Nephron progenitor cell (in vitro differentiated cells): Measurements from ENCODE around the gene ALDOB.

Experiments
- DNase-seq: peaks from one replicate; pipeline ENCODE4 v3.0.0; 2021
- H3K27ac Mint-ChIP-seq: 2 replicates; pipeline ENCODE4 v1.8.0; 2021; ENCODE audit warnings: mild to moderate bottlenecking, moderate library complexity, mixed read lengths
- H3K27me3 Mint-ChIP-seq: 2 replicates; pipeline ENCODE4 v1.8.0; 2021; ENCODE audit warnings: mild to moderate bottlenecking, low read depth, mixed read lengths; ENCODE audit not compliant: poor library complexity
- H3K36me3 Mint-ChIP-seq: 2 replicates; pipeline ENCODE4 v1.8.0; 2021; ENCODE audit warnings: low read depth, mixed read lengths
- H3K4me1 Mint-ChIP-seq: 2 replicates; pipeline ENCODE4 v1.8.0; 2021; ENCODE audit warnings: mixed read lengths
- H3K4me3 Mint-ChIP-seq: 2 replicates; pipeline ENCODE4 v1.8.0; 2021; ENCODE audit warnings: mild to moderate bottlenecking, moderate library complexity, mixed read lengths
- H3K9me3 Mint-ChIP-seq: 2 replicates; pipeline ENCODE4 v1.8.0; 2021; ENCODE audit warnings: mild to moderate bottlenecking, moderate library complexity, mixed read lengths
- TF ChIP-seq, protein P1 (sequence below): fragments of 200-600 bp; sonication (generic); IDR thresholded peaks from 2 replicates; pipeline ENCODE4 v1.5.0; 2021; ENCODE audit warnings: antibody characterized with exemption

ALDOB gene

DNA sequence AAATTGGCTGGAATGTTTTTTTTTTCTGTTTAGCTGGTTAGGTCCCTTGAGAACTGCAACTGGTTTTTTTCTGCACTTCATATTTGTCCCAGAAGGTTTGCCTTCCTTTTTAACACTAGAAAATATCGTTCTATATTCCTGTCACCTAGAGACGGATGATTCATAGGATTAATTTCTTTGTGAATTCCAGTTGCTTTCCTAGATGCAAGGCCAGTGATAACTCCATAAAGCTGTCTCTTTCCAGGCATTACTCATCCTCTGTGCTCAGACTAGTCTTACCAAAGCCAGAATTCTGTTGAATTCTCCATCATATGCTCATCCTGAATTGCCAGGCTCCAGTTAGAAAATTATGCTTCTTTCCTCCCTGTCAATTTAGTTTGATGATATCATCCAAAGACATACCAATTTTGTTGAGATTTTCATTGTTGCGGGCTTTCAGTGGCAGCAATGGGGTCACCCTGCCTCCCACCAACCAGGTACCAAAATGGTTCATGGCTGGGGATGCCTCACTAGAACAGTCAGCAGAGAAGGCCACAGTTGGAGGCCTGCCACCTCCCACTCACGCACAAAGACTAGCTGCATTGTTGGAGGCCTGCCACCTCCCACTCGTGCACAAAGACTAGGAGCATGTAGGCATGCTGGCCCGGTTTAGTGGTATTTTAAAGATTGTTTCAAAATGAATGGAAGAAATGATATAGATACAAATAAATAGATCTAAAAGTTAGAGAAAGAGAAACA is 59.3 kb downstream of the ALDOB start:
- TF ChIP-seq, protein P1, sequence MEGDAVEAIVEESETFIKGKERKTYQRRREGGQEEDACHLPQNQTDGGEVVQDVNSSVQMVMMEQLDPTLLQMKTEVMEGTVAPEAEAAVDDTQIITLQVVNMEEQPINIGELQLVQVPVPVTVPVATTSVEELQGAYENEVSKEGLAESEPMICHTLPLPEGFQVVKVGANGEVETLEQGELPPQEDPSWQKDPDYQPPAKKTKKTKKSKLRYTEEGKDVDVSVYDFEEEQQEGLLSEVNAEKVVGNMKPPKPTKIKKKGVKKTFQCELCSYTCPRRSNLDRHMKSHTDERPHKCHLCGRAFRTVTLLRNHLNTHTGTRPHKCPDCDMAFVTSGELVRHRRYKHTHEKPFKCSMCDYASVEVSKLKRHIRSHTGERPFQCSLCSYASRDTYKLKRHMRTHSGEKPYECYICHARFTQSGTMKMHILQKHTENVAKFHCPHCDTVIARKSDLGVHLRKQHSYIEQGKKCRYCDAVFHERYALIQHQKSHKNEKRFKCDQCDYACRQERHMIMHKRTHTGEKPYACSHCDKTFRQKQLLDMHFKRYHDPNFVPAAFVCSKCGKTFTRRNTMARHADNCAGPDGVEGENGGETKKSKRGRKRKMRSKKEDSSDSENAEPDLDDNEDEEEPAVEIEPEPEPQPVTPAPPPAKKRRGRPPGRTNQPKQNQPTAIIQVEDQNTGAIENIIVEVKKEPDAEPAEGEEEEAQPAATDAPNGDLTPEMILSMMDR, result no peak
- no peak for DNase-seq
- Mint-ChIP-seq H3K4me3 (no peak overlapping the region), H3K36me3 (peaks cover 5% of the 10 kb centered on the region), H3K27ac (no peak overlapping the region), H3K4me1 (no peaks in the 10 kb centered on the region), H3K27me3 (no peaks in the 10 kb centered on the region), H3K9me3 (peaks cover 26% of the 10 kb centered on the region)

DNA sequence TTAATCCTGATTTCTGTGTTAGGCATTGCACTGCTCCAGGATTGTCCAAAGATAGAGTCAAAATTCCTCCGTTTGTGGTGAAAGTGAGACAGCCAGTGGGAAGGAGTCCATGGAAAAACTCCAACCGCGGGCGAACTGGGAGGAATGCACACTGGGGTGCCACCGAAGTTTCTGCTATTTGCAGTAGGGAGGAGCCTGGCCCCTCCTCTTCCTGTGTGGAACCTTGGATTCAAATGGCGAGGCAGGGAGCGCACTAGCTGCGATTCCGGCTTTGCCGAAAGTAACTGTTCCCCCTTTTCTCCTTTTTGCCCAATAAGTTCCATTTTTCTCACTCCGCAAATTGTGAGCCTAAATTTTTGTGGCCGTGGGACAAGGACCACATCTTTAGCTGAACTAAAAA is 60.0 kb downstream of the ALDOB start:
- peaks cover 26% of the 10 kb centered on the region for H3K9me3 Mint-ChIP-seq
- H3K4me3 Mint-ChIP-seq, result no peak overlapping the region
- H3K36me3 Mint-ChIP-seq, result no peaks in the 10 kb centered on the region
- H3K27ac Mint-ChIP-seq, result no peak overlapping the region
- no peak for DNase-seq
- no peaks in the 10 kb centered on the region for H3K4me1 Mint-ChIP-seq
- TF ChIP-seq, protein P1, result no peak
- no peaks in the 10 kb centered on the region for H3K27me3 Mint-ChIP-seq

DNA sequence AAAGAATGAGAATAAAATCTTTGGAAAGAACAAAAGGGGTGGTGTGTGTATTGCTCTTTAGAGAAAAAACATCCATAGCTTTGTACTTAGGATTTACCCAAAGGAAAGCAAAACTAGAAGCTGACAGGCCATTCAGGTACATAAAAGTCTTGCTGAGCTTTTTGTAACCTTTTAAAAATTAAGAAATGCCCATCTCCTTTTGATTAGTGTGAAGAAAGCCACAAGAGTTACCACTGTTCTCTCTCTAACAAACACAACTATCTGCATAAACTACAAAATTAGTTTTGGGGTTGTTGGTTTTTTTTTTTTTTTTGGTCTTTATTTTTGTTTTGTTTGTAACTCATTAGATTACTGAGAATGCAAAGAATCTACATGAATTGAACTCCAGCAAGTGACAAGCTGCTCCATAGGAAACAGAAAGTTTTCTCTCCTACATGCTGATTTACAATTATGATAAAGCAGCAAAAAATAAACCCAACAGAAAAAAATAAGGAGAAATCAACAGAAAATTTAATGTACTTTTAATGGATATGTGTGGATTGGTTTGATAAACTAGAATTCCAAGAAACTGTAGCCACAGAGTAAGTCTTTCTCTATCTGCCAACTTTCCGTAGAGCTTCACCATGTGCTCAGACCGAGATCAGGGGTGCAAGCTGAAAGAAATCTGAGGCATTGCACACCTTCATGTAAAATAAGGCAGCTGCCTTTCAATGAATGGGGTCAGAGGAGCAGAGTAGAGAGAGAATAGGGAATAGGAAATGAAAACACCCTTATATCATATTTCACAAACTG is 63.1 kb downstream of the ALDOB start:
- peaks cover 6% of the 10 kb centered on the region for H3K9me3 Mint-ChIP-seq
- no peak overlapping the region for H3K4me3 Mint-ChIP-seq
- H3K36me3 Mint-ChIP-seq, result no peaks in the 10 kb centered on the region
- H3K27ac Mint-ChIP-seq, result no peak overlapping the region
- no peak for DNase-seq
- H3K4me1 Mint-ChIP-seq, result no peaks in the 10 kb centered on the region
- no peaks in the 10 kb centered on the region for H3K27me3 Mint-ChIP-seq
- TF ChIP-seq, protein P1, result no peak

DNA sequence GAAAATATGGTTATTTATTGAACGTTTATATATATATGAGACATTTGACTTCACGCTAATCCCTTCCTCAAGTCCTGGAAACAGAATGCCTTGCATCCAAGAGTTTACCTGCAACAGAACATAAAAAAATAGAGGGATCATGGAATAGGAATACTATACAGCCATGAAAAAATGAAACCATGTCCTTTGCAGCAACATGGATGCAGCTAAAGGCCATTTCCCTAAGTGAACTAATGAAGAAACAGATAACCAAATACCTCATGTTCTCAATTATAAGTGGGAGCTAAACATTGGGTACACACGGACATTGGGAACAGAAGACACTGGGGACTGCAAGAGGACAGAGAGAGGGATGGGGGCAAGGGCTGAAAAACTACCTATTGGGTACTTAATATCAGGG is 63.8 kb downstream of the ALDOB start:
- Mint-ChIP-seq H3K9me3 (no peaks in the 10 kb centered on the region), H3K36me3 (no peaks in the 10 kb centered on the region), H3K4me1 (no peaks in the 10 kb centered on the region), H3K27me3 (no peaks in the 10 kb centered on the region), H3K27ac (no peak overlapping the region), H3K4me3 (no peak overlapping the region)
- TF ChIP-seq, protein P1, result no peak
- no peak for DNase-seq
